ENCODE measurements around the gene DYNLRB1.

The DYNLRB1 gene

DNA sequence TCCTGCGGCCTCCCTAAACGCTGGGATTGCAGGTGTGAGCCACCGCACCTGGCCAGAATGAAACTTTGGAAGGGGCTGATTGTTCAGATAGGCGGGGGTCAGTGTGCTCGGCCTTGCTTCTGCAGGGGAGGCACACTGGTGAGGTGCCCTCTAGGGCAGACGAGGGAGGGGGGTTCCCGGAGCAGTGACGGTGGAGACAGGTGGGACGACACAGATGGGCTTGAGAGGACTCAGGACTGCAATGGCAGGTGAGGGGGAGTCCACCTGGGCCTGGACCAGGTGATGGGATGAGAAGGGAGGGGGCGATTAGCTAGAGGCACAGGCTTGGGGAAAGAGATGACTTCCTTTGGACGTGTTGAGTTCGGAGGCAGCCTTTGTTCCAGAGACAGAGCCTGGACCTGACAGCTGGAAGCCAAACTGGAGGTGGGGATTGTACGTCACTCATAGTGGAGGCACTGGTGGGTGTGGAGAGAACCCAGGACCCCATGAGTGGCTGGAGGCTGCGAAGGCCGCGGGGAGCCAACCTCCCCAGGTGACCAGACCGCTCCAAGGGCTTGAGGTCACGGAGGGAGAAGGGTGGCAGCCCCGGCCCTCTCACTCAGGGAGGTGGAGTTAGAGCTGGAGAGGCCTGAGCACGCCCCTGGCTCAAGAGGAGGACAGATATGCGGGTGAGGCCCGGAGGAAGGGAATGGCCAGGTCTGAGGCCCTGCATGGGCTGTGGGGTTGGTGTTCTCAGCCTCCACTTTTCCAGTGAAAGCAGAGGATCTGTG lies 31.8 kb downstream of the DYNLRB1 start:
- no peak for DNase-seq
- Histone ChIP-seq H3K4me3 (no peak overlapping the region), H3K27ac (no peak overlapping the region), H3K9me3 (no peaks in the 10 kb centered on the region), H3K27me3 (no peaks in the 10 kb centered on the region), H3K4me1 (peaks cover 0 to 3% (median 0%) of the 10 kb centered on the region in 4 donors), H3K36me3 (no peaks in the 10 kb centered on the region)
- intact Hi-C loops (cut with DNase I; ENCODE audit: low total_unique reads), result no loop called here
- TF ChIP-seq, protein P1, sequence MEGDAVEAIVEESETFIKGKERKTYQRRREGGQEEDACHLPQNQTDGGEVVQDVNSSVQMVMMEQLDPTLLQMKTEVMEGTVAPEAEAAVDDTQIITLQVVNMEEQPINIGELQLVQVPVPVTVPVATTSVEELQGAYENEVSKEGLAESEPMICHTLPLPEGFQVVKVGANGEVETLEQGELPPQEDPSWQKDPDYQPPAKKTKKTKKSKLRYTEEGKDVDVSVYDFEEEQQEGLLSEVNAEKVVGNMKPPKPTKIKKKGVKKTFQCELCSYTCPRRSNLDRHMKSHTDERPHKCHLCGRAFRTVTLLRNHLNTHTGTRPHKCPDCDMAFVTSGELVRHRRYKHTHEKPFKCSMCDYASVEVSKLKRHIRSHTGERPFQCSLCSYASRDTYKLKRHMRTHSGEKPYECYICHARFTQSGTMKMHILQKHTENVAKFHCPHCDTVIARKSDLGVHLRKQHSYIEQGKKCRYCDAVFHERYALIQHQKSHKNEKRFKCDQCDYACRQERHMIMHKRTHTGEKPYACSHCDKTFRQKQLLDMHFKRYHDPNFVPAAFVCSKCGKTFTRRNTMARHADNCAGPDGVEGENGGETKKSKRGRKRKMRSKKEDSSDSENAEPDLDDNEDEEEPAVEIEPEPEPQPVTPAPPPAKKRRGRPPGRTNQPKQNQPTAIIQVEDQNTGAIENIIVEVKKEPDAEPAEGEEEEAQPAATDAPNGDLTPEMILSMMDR (IDR thresholded peaks at IDR 0.05), result no peak

DNA sequence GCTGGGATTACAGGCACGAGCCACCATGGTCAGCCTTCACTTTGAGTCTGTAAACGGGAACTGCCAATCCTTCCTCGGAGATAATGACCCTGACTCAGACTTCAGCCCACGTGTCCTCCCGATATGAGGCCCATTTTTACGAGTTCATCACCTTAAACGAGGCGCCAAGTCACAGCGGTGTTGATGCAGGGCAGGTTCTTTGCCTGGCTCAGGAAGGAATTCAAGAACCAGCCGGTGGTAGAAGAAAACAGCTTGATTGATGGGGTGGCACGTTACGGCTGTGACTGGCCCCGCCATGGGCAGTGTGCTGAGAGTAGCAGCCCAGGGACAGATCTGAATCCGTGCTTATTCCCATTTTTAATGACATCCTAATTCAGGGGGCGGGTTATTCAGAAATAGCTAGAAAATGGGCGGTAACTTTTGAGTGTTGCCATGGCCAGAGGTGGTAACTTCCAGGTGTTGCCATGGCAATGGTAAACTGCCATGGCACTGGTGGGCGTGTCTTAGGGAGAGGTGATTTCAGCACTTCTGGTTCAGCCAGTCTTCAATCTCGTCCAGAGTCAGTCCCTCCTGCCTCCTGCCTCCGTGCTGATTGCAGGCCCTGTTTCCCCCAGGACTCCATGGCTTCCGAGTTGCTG lies 33.2 kb downstream of the DYNLRB1 start:
- TF ChIP-seq, protein P1 (IDR thresholded peaks at IDR 0.05), result no peak
- Histone ChIP-seq H3K27me3 (no peaks in the 10 kb centered on the region), H3K4me1 (peaks cover 0 to 3% (median 0%) of the 10 kb centered on the region in 4 donors), H3K4me3 (no peak overlapping the region), H3K27ac (no peak overlapping the region), H3K9me3 (no peaks in the 10 kb centered on the region), H3K36me3 (no peaks in the 10 kb centered on the region)
- intact Hi-C loops (cut with DNase I; ENCODE audit: low total_unique reads), result no loop called here
- DNase-seq, result no peak

DNA sequence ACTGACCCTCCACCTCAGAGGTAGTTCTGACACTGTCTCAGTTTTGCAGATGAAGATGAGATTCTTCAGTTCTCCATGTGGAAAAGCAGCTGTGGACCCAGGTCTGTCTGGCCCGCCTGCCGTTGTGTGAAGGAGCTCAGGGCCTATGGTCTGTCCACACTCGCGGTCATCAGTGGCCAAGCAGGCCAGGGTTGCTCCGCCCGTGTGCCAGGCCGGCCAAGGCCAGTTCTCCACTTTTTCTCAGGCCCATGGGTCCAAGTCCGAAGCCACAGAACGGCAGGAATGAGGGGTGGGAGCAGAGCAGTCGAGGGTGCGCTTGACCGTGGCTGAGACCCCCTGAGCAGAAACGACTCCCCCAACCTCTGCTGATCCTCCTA lies 33.7 kb downstream of the DYNLRB1 start:
- H3K27me3 ChIP-seq, result no peaks in the 10 kb centered on the region
- intact Hi-C loops (cut with DNase I; ENCODE audit: low total_unique reads), result no loop called here
- H3K4me3 ChIP-seq, result no peak overlapping the region
- H3K27ac ChIP-seq, result no peak overlapping the region
- TF ChIP-seq, protein P1 (IDR thresholded peaks at IDR 0.05), result no peak
- H3K9me3 ChIP-seq, result no peaks in the 10 kb centered on the region
- H3K36me3 ChIP-seq, result no peaks in the 10 kb centered on the region
- H3K4me1 ChIP-seq, result no peaks in the 10 kb centered on the region
- no peak for DNase-seq

- Histone ChIP-seq H3K36me3 (no peaks in the 10 kb centered on the region), H3K4me3 (no peak overlapping the region), H3K27me3 (no peaks in the 10 kb centered on the region), H3K27ac (no peak overlapping the region), H3K9me3 (no peaks in the 10 kb centered on the region), H3K4me1 (peaks cover 0 to 2% (median 1%) of the 10 kb centered on the region in 4 donors)
- DNase-seq, result no peak
- TF ChIP-seq, protein P1 (IDR thresholded peaks at IDR 0.05), result no peak
- intact Hi-C loops (cut with DNase I; ENCODE audit: low total_unique reads), result no loop called here
Measured at GRCh38 chr20:34552569-34552968, 36.3 kb downstream of the DYNLRB1 start.

DNA sequence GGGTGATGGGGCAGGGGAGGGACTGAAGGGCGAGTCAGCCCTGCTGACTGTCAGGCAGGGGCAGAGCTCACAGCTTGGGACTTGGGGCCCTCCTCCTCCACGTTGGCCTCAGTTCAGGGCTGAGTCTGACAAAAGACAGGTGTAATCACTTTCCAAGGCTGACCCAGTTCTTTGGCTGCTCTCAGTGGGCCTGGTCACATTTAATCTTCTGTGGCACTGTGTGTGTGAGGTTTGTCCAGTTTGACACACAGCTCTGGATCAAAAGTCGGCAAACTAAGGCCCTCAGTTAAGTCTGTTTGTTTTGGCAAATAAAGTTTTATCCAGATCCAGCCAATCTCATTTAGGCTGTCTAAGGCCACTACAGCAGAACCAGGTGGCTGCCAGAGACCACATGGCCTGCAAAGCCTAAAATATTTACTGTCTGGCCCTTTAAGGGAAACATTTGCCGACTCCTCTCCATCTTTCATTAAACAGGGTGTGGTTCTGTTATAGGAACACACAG lies 37.2 kb downstream of the DYNLRB1 start:
- Histone ChIP-seq H3K4me1 (peaks cover 0 to 6% (median 5%) of the 10 kb centered on the region in 4 donors), H3K27ac (no peak overlapping the region), H3K4me3 (no peak overlapping the region), H3K27me3 (no peaks in the 10 kb centered on the region), H3K9me3 (no peaks in the 10 kb centered on the region), H3K36me3 (no peaks in the 10 kb centered on the region)
- TF ChIP-seq, protein P1 (IDR thresholded peaks at IDR 0.05), result no peak
- intact Hi-C loops (cut with DNase I; ENCODE audit: low total_unique reads), result no loop called here
- DNase-seq, result no peak
